ENCODE data around the gene LRRC56.

DNA sequence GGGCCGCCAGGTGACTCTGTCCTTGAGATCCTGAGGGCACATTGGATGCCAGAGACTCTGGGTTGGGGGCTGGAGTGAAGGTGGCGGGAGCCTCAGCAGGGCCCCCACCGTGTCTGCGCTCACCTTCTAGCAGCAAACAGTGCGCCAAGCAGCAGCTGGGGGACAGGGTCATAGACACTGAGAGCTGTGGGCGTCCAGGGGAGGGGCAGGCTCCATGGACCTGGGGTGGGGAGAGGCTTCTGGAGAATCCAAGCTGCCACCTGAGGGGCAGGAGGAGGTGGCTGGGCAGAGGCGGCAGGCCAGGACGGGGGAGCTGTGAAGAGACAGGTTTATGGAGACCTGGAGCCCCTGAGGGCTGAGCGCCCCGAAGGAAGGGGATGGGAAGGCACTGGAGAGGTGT, 47.0 kb downstream of the LRRC56 start:
- TF ChIP-seq CTCF (IDR thresholded peaks at IDR 0.05) (no peak), RAD21 (conservative IDR thresholded peaks at IDR 0.05 in 1 of 2, IDR thresholded peaks at IDR 0.05 in 1 of 2) (no peak), ZNF302 (CRISPR knock-in tag; IDR thresholded peaks at IDR 0.05) (no peak), SMC3 (IDR thresholded peaks at IDR 0.05) (no peak), MAFK (IDR thresholded peaks at IDR 0.05; ENCODE audit: partially characterized antibody) (no peak), POLR2A (IDR thresholded peaks at IDR 0.05; ENCODE audit: low read length) (no peak), CEBPB (IDR thresholded peaks at IDR 0.05) (no peak), RNF2 (IDR thresholded peaks at IDR 0.05; ENCODE audit: borderline replicate concordance, low read depth) (no peak), EP300 (IDR thresholded peaks at IDR 0.05) (no peak)
- TF ChIP-seq, protein P1, sequence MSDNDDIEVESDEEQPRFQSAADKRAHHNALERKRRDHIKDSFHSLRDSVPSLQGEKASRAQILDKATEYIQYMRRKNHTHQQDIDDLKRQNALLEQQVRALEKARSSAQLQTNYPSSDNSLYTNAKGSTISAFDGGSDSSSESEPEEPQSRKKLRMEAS (IDR thresholded peaks at IDR 0.05) = no peak
- TF ChIP-seq, protein P2, sequence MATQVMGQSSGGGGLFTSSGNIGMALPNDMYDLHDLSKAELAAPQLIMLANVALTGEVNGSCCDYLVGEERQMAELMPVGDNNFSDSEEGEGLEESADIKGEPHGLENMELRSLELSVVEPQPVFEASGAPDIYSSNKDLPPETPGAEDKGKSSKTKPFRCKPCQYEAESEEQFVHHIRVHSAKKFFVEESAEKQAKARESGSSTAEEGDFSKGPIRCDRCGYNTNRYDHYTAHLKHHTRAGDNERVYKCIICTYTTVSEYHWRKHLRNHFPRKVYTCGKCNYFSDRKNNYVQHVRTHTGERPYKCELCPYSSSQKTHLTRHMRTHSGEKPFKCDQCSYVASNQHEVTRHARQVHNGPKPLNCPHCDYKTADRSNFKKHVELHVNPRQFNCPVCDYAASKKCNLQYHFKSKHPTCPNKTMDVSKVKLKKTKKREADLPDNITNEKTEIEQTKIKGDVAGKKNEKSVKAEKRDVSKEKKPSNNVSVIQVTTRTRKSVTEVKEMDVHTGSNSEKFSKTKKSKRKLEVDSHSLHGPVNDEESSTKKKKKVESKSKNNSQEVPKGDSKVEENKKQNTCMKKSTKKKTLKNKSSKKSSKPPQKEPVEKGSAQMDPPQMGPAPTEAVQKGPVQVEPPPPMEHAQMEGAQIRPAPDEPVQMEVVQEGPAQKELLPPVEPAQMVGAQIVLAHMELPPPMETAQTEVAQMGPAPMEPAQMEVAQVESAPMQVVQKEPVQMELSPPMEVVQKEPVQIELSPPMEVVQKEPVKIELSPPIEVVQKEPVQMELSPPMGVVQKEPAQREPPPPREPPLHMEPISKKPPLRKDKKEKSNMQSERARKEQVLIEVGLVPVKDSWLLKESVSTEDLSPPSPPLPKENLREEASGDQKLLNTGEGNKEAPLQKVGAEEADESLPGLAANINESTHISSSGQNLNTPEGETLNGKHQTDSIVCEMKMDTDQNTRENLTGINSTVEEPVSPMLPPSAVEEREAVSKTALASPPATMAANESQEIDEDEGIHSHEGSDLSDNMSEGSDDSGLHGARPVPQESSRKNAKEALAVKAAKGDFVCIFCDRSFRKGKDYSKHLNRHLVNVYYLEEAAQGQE (IDR thresholded peaks at IDR 0.05) = no peak
